ENCODE measurements around the gene CYB5A. TPM values are rescaled to one million over a fixed set of nuclear protein-coding genes. Genes with fewer than 3 reads are reported as not detected.
"Not testable (repeated sequence)": the region's sequence is repeated elsewhere in the genome, so short reads cannot be mapped to it uniquely, and the experiment has no call there.

The CYB5A gene
- total and polyA plus RNA-seq, 7 donors = 13.4 to 35.6 (median 27.0) TPM

GRCh38 chr18:74334242-74334893, 42.6 kb upstream of the CYB5A start:
- Histone ChIP-seq H3K9me3 (no peaks in the 10 kb centered on the region), H3K36me3 (ENCODE audit: insufficient read depth in 1 of 2, low read depth in 1 of 2) (no peaks in the 10 kb centered on the region), H3K27me3 (ENCODE audit: insufficient read depth in 3 of 3, low read length in 2 of 3) (peaks cover 0 to 4% (median 4%) of the 10 kb centered on the region in 3 donors), H3K27ac (no peak overlapping the region), H3K4me3 (no peak overlapping the region), H3K4me1 (no peaks in the 10 kb centered on the region)
- no peak for DNase-seq
- intact Hi-C loops (cut with DNase I) = no loop called here
- ATAC-seq = no peak
- TF ChIP-seq, protein P1, sequence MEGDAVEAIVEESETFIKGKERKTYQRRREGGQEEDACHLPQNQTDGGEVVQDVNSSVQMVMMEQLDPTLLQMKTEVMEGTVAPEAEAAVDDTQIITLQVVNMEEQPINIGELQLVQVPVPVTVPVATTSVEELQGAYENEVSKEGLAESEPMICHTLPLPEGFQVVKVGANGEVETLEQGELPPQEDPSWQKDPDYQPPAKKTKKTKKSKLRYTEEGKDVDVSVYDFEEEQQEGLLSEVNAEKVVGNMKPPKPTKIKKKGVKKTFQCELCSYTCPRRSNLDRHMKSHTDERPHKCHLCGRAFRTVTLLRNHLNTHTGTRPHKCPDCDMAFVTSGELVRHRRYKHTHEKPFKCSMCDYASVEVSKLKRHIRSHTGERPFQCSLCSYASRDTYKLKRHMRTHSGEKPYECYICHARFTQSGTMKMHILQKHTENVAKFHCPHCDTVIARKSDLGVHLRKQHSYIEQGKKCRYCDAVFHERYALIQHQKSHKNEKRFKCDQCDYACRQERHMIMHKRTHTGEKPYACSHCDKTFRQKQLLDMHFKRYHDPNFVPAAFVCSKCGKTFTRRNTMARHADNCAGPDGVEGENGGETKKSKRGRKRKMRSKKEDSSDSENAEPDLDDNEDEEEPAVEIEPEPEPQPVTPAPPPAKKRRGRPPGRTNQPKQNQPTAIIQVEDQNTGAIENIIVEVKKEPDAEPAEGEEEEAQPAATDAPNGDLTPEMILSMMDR (IDR thresholded peaks at IDR 0.05) = no peak

- intact Hi-C loops (cut with DNase I) = no loop called here
- Histone ChIP-seq H3K27me3 (ENCODE audit: insufficient read depth in 3 of 3, low read length in 2 of 3) (peaks cover 0 to 4% (median 4%) of the 10 kb centered on the region in 3 donors), H3K4me3 (no peak overlapping the region), H3K9me3 (no peaks in the 10 kb centered on the region), H3K36me3 (ENCODE audit: insufficient read depth in 1 of 2, low read depth in 1 of 2) (no peaks in the 10 kb centered on the region), H3K4me1 (no peaks in the 10 kb centered on the region), H3K27ac (no peak overlapping the region)
- ATAC-seq = no peak
- WGBS, 3 donors = 12 to 21% (median 17%) methylated on average over 1 of the region's 1 CpG
- DNase-seq = no peak
- TF ChIP-seq, protein P1 (IDR thresholded peaks at IDR 0.05) = no peak
Measured at GRCh38 chr18:74333091-74333490, 41.3 kb upstream of the CYB5A start.

- no peak for DNase-seq
- Histone ChIP-seq H3K4me1 (no peaks in the 10 kb centered on the region), H3K36me3 (ENCODE audit: insufficient read depth in 1 of 2, low read depth in 1 of 2) (no peaks in the 10 kb centered on the region), H3K4me3 (no peak overlapping the region), H3K9me3 (no peaks in the 10 kb centered on the region), H3K27me3 (ENCODE audit: insufficient read depth in 3 of 3, low read length in 2 of 3) (no peaks in the 10 kb centered on the region), H3K27ac (no peak overlapping the region)
- TF ChIP-seq, protein P1 (IDR thresholded peaks at IDR 0.05) = peak; percentile 3
- 63 to 73% (median 71%) methylated on average over 2 of the region's 2 CpGs for WGBS, 3 donors
- intact Hi-C loops (cut with DNase I) = no loop called here
- no peak for ATAC-seq
Measured at GRCh38 chr18:74331404-74331803, 39.6 kb upstream of the CYB5A start.

- WGBS, 3 donors = 73 to 94% (median 84%) methylated on average over 1 of the region's 1 CpG
- intact Hi-C loops (cut with DNase I) = no loop called here
- Histone ChIP-seq H3K27ac (no peak overlapping the region), H3K4me3 (no peak overlapping the region), H3K36me3 (ENCODE audit: insufficient read depth in 1 of 2, low read depth in 1 of 2) (no peaks in the 10 kb centered on the region), H3K27me3 (ENCODE audit: insufficient read depth in 3 of 3, low read length in 2 of 3) (no peaks in the 10 kb centered on the region), H3K9me3 (no peaks in the 10 kb centered on the region), H3K4me1 (no peaks in the 10 kb centered on the region)
- DNase-seq (no peak), ATAC-seq (no peak)
- TF ChIP-seq, protein P1 (IDR thresholded peaks at IDR 0.05) = no peak
Measured at GRCh38 chr18:74329688-74330205, 38.0 kb upstream of the CYB5A start.

DNA sequence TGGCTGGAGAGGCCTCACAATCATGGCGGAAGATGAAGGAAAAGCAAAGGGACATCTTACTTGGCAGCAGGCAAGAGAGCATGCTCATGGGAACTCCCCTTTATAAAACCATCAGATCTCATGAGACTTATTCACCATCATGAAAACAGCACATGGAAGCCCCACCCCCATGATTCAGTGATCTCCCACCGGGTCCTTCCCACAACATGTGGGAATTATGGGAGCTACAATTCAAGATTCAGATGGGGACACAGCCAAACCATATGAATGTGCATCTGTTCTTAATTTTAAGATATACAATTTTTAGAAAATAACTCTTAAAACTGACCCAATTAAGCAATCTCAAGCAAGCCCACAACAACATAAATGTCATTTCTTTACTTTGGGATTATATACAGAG, 36.4 kb upstream of the CYB5A start:
- no peak overlapping the region for H3K4me3 ChIP-seq
- WGBS, 3 donors = 71 to 77% (median 75%) methylated on average over 2 of the region's 2 CpGs
- no peaks in the 10 kb centered on the region for H3K4me1 ChIP-seq
- no peak overlapping the region for H3K27ac ChIP-seq
- DNase-seq = no peak
- no peaks in the 10 kb centered on the region for H3K36me3 ChIP-seq (ENCODE audit: insufficient read depth in 1 of 2, low read depth in 1 of 2)
- no peaks in the 10 kb centered on the region for H3K9me3 ChIP-seq
- TF ChIP-seq, protein P1 (IDR thresholded peaks at IDR 0.05) = no peak
- ATAC-seq = no peak
- intact Hi-C loops (cut with DNase I) = no loop called here
- H3K27me3 ChIP-seq (ENCODE audit: insufficient read depth in 3 of 3, low read length in 2 of 3) = no peaks in the 10 kb centered on the region

DNA sequence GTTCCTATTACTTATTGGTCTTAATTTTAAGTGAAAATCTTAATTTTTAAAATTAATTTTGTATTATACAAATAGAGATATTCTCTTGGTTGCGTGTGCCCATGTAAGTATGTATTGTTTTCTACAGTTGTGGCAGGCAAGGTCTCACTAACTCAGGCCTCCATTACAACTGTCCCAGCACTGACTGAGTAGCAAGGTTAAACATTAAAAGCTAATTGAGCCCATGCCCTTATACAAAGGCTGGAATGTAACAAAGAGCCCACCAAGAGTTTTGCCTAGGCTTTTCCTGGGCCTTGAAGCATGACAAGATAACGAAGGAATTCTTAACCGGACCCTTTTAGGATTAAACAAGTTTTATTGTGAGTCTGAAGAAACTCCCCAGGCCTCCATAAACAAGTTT, 35.0 kb upstream of the CYB5A start:
- ATAC-seq; H3K36me3 ChIP-seq (ENCODE audit: insufficient read depth in 1 of 2, low read depth in 1 of 2); H3K27me3 ChIP-seq (ENCODE audit: insufficient read depth in 3 of 3, low read length in 2 of 3); H3K27ac ChIP-seq; H3K4me3 ChIP-seq; DNase-seq; intact Hi-C loops (cut with DNase I); H3K4me1 ChIP-seq; H3K9me3 ChIP-seq: not testable (repeated sequence)
- WGBS, 3 donors = 93 to 98% (median 95%) methylated on average over 3 of the region's 3 CpGs
